GM15510 (cell line): ENCODE results near the gene MSI1.

Experiments used
- POLR2A ChIP-seq: IDR thresholded peaks from 3 replicates; pipeline ENCODE4 v1.6.1; 2011; ENCODE audit warnings: borderline replicate concordance; ENCODE audit not compliant: insufficient read length; ENCODE audit errors: extremely low read depth

Gene MSI1

GRCh38 chr12:120367233-120367923, 1.6 kb downstream of the MSI1 start:
- no peak for TF ChIP-seq POLR2A

GRCh38 chr12:120366845-120367232, 2.1 kb downstream of the MSI1 start:
- TF ChIP-seq POLR2A, result no peak

- TF ChIP-seq POLR2A, result no peak
Measured at GRCh38 chr12:120366341-120366705, 2.6 kb downstream of the MSI1 start.

GRCh38 chr12:120365675-120366340, 3.2 kb downstream of the MSI1 start:
- TF ChIP-seq POLR2A, result no peak

GRCh38 chr12:120364487-120364886, 4.5 kb downstream of the MSI1 start:
- TF ChIP-seq POLR2A, result no peak

- TF ChIP-seq POLR2A, result no peak
Measured at GRCh38 chr12:120363274-120363855, 5.6 kb downstream of the MSI1 start.

GRCh38 chr12:120362516-120363273, 6.3 kb downstream of the MSI1 start:
- TF ChIP-seq POLR2A, result no peak

- no peak for TF ChIP-seq POLR2A
Measured at GRCh38 chr12:120361506-120362208, 7.3 kb downstream of the MSI1 start.

- TF ChIP-seq POLR2A, result no peak
Measured at GRCh38 chr12:120359128-120359527, 9.8 kb downstream of the MSI1 start.

GRCh38 chr12:120358412-120359100, 10.4 kb downstream of the MSI1 start:
- TF ChIP-seq POLR2A, result no peak

GRCh38 chr12:120357104-120357503, 11.9 kb downstream of the MSI1 start:
- no peak for TF ChIP-seq POLR2A

- no peak for TF ChIP-seq POLR2A
Measured at GRCh38 chr12:120356567-120357030, 12.4 kb downstream of the MSI1 start.

GRCh38 chr12:120353556-120354317, 15.2 kb downstream of the MSI1 start:
- TF ChIP-seq POLR2A, result no peak
